GM12878 (cell line): ENCODE results near the gene CCNH. TPM values are rescaled to one million over a fixed set of nuclear protein-coding genes. Genes with fewer than 3 reads are reported as not detected.

Source experiments
- ATAC-seq: fragments of 200-7000 bp; cut with Tn5 transposase; 3 replicates; pipeline ENCODE4 v1.9.1; 2020; ENCODE audit warnings: mild to moderate bottlenecking, moderate library complexity
- BruUV-seq: library from RNA; stranded (reverse); fragments of 400-500 nt; replicated peaks from 2 replicates; lab custom pipeline; 2021; lab: Mats Ljungman, UMichigan
- CTCF ChIA-PET: fragments of 300-600 bp; sonication (Branson Sonifier 250); formaldehyde crosslinking; extraction: SDS; loops from one replicate; lab custom pipeline; 2021; ENCODE audit warnings: inconsistent platforms; lab: Yijun Ruan, JAX
- POLR2A ChIA-PET: fragments of 350-600 bp; formaldehyde crosslinking; extraction: SDS; loops from one replicate; lab custom pipeline; 2021; ENCODE audit warnings: inconsistent platforms; lab: Charles Lee
- RAD21 ChIA-PET: fragments of 300-600 bp; sonication (Branson Sonifier 250); formaldehyde crosslinking; loops from one replicate; lab custom pipeline; 2023; ENCODE audit warnings: antibody characterized with exemption; ENCODE audit not compliant: unreplicated experiment; lab: Charles Lee
- SMC1A ChIA-PET: fragments of 300-600 bp; sonication (Branson Sonifier 250); formaldehyde crosslinking; loops from one replicate; lab custom pipeline; 2023; ENCODE audit not compliant: unreplicated experiment, uncharacterized antibody; lab: Charles Lee
- DNase-seq: peaks from one replicate; pipeline ENCODE4 v3.0.0-alpha.2; 2011; ENCODE audit warnings: low read depth, low spot score
- FAIRE-seq: peaks from 3 replicates; lab custom pipeline; 2011; peaks lifted over from hg19 to GRCh38; lab: Jason Lieb, UNC
- H2AFZ ChIP-seq: 2 replicates; pipeline ENCODE4 v1.6.0; 2011; ENCODE audit warnings: low read depth, low read length, control low read depth; ENCODE audit not compliant: control insufficient read depth
- H3K27ac ChIP-seq: 2 replicates; pipeline ENCODE4 v1.5.1; 2011; ENCODE audit warnings: control low read depth; ENCODE audit not compliant: control insufficient read depth, insufficient read depth
- H3K27me3 ChIP-seq, 2 experiments: replicated peaks in 1 of 2; 2 replicates each; pipeline versions ENCODE4 v1.6.0 to v1.6.1; 2011; ENCODE audit warnings: low read length in 1 of 2; ENCODE audit not compliant: control insufficient read depth in 2 of 2, insufficient read depth in 2 of 2
- H3K36me3 ChIP-seq, 2 experiments: 2 replicates each; pipeline ENCODE4 v1.5.1; 2011; ENCODE audit warnings: low read length in 1 of 2; ENCODE audit not compliant: control insufficient read depth in 2 of 2, insufficient read depth in 2 of 2
- H3K4me1 ChIP-seq: 2 replicates; pipeline ENCODE4 v1.6.1; 2011; ENCODE audit warnings: mild to moderate bottlenecking, low read length, moderate library complexity, mixed read lengths; ENCODE audit not compliant: control insufficient read depth, insufficient read depth
- H3K4me2 ChIP-seq: 2 replicates; pipeline ENCODE4 v1.6.0; 2011; ENCODE audit warnings: control low read depth; ENCODE audit not compliant: control insufficient read depth, insufficient read depth
- H3K4me3 ChIP-seq: fragments of 200-600 bp; sonication (generic); 2 replicates; pipeline ENCODE4 v1.5.1; 2016
- H3K79me2 ChIP-seq: 2 replicates; pipeline ENCODE4 v1.6.0; 2011; ENCODE audit warnings: low read length; ENCODE audit not compliant: control insufficient read depth, insufficient read depth
- H3K9ac ChIP-seq: 2 replicates; pipeline ENCODE4 v1.8.0; 2011; ENCODE audit warnings: low read length, control low read depth, mixed read lengths; ENCODE audit not compliant: control insufficient read depth, insufficient read depth
- H3K9me3 ChIP-seq: replicated peaks from 3 replicates; pipeline ENCODE4 v1.5.1; 2011; ENCODE audit warnings: mild to moderate bottlenecking, low read length; ENCODE audit not compliant: control insufficient read depth, insufficient read depth
- H4K20me1 ChIP-seq: 2 replicates; pipeline ENCODE4 v1.6.0; 2011; ENCODE audit not compliant: control insufficient read depth, insufficient read depth
- CEBPB ChIP-seq, 2 experiments: fragments of 150-350 bp in 1 of 2; IDR thresholded peaks; 2 replicates each; pipeline ENCODE4 v1.6.1; 2012 to 2014; ENCODE audit warnings: low read depth in 2 of 2, low read length in 2 of 2, borderline replicate concordance in 1 of 2, inconsistent platforms in 1 of 2
- EED ChIP-seq: sonication (generic); IDR thresholded peaks from 2 replicates; pipeline ENCODE4 v1.6.1; 2016; ENCODE audit warnings: antibody characterized with exemption, low read depth
- HCFC1 ChIP-seq: fragments of 150-350 bp; IDR thresholded peaks from 2 replicates; pipeline ENCODE4 v1.6.1; 2014; ENCODE audit warnings: low read length
- HDAC6 ChIP-seq: fragments of 200-600 bp; sonication (generic); IDR thresholded peaks from one replicate; pipeline ENCODE4 v1.8.0; 2017; ENCODE audit warnings: antibody characterized with exemption; ENCODE audit not compliant: unreplicated experiment
- KDM1A ChIP-seq: fragments of 200-600 bp; sonication (generic); IDR thresholded peaks from 2 replicates; pipeline ENCODE4 v1.6.1; 2016; ENCODE audit warnings: borderline replicate concordance
- NFIC ChIP-seq: IDR thresholded peaks from 2 replicates; pipeline ENCODE4 v1.6.1; 2012; ENCODE audit warnings: low read depth, mild to moderate bottlenecking, inconsistent platforms, low read length, moderate library complexity
- NFXL1 ChIP-seq: fragments of 450-650 bp; IDR thresholded peaks from 2 replicates; pipeline ENCODE4 v1.6.1; 2017; ENCODE audit warnings: antibody characterized with exemption, mild to moderate bottlenecking, borderline replicate concordance
- NKRF ChIP-seq: fragments of 450-650 bp; conservative IDR thresholded peaks from 2 replicates; pipeline ENCODE4 v1.6.1; 2017; ENCODE audit warnings: mild to moderate bottlenecking, moderate library complexity
- NR2C1 ChIP-seq: fragments of 450-650 bp; IDR thresholded peaks from 2 replicates; pipeline ENCODE4 v1.6.1; 2017; ENCODE audit warnings: antibody characterized with exemption, mild to moderate bottlenecking, moderate library complexity
- SIX5 ChIP-seq: IDR thresholded peaks from 2 replicates; pipeline ENCODE4 v1.6.1; 2011; ENCODE audit warnings: mild to moderate bottlenecking, low read depth, low read length, moderate library complexity; ENCODE audit not compliant: severe bottlenecking
- SREBF1 ChIP-seq: IDR thresholded peaks from 2 replicates; pipeline ENCODE4 v1.6.1; 2012; ENCODE audit warnings: mild to moderate bottlenecking, low read length
- STAT1 ChIP-seq: fragments of 450-650 bp; conservative IDR thresholded peaks from 2 replicates; pipeline ENCODE4 v1.6.1; 2014; ENCODE audit warnings: antibody characterized with exemption, mild to moderate bottlenecking
- ZZZ3 ChIP-seq: IDR thresholded peaks from 2 replicates; pipeline ENCODE4 v1.6.1; 2011; ENCODE audit warnings: low read depth; ENCODE audit not compliant: control insufficient read depth, insufficient read length
- WGBS: methylation state at CpG from one replicate; pipeline ENCODE4 v1.1.6; 2016; ENCODE audit warnings: low lambda C conversion rate; ENCODE audit not compliant: insufficient replicate concordance, insufficient coverage; ENCODE audit errors: missing lambda C conversion rate; 5-methylcytosine and 5-hydroxymethylcytosine counted together
- in situ Hi-C: fragments of 300-500 bp; cut with MboI; formaldehyde crosslinking; loops from 9 replicates; pipeline ENCODE4 v1.14.3; 2018; ENCODE audit warnings: mixed read lengths
- intact Hi-C: fragments of 100-400 bp; cut with micrococcal nuclease; formaldehyde crosslinking; loops from one replicate; pipeline ENCODE4 v1.14.2; 2022; ENCODE audit not compliant: unreplicated experiment
- polyA plus RNA-seq, 11 experiments: library from polyadenylated mRNA; depleted of rRNA in 4 of 11; unstranded in 6 of 11; stranded (reverse) in 5 of 11; fragments of >200 nt; fragmentation: Nextera tagmentation in 4 of 11; fragmentation: Illumina TruSeq in 1 of 11; extraction: Ambion mirVana in 4 of 11; extraction: Trizol in 1 of 11; gene quantifications; 1 replicate in 1 of 11; 2 replicates in 10 of 11; pipeline versions ENCODE4 v1.2.1 to v1.2.3, GENCODE V29; 2011 to 2016; ENCODE audit warnings: inconsistent platforms in 2 of 11, missing spikeins in 2 of 11, low read depth in 1 of 11
- total RNA-seq, 4 experiments: library from RNA; depleted of rRNA in 3 of 4; stranded (reverse); fragments of >200 nt in 3 of 4; fragmentation: Illumina TruSeq in 1 of 4; extraction: Trizol in 1 of 4; gene quantifications; 2 replicates each; pipeline versions ENCODE4 v1.2.1 to v1.2.3, GENCODE V29; 2013 to 2021
- TF ChIP-seq, protein P1 (sequence below): fragments of 450-650 bp; IDR thresholded peaks from 2 replicates; pipeline ENCODE4 v1.6.1; 2017; ENCODE audit warnings: mild to moderate bottlenecking

CCNH gene
- total and polyA plus RNA-seq, 10 of the 15 experiments (the other 5 are each of a cell fraction or from before 2014, with no cell fraction given), result 43.9 to 116 (median 81.4) TPM

GRCh38 chr5:87361536-87362213 is 51.1 kb downstream of the CCNH start:
- ATAC-seq (no peak), DNase-seq (no peak), FAIRE-seq (no peak)
- ChIA-PET CTCF (no interaction called here), RAD21 (no interaction called here), POLR2A (no interaction called here), SMC1A (no interaction called here)
- WGBS, result 100% methylated on average over 1 of the region's 1 CpG
- Histone ChIP-seq H3K9ac (no peak overlapping the region), H3K27me3 (no peaks in the 10 kb centered on the region), H3K4me1 (no peaks in the 10 kb centered on the region), H4K20me1 (no peaks in the 10 kb centered on the region), H3K27ac (no peak overlapping the region), H3K79me2 (no peaks in the 10 kb centered on the region), H2AFZ (no peak overlapping the region), H3K9me3 (no peaks in the 10 kb centered on the region), H3K36me3 (peaks cover 1 to 19% of the 10 kb centered on the region in 2 experiments), H3K4me2 (no peak overlapping the region), H3K4me3 (no peak overlapping the region)
- in situ Hi-C loops (no loop called here), intact Hi-C loops (no loop called here)
- TF ChIP-seq HDAC6 (no peak), NFXL1 (no peak), HCFC1 (no peak)
- BruUV-seq, result no TSS peak

GRCh38 chr5:87361031-87361445 is 51.7 kb downstream of the CCNH start:
- SMC1A ChIA-PET, result no interaction called here
- RAD21 ChIA-PET, result no interaction called here
- in situ Hi-C loops, result no loop called here
- no peaks in the 10 kb centered on the region for H4K20me1 ChIP-seq
- TF ChIP-seq NR2C1 (no peak), NKRF (no peak), EED (no peak), KDM1A (no peak), NFIC (no peak), SIX5 (no peak), SREBF1 (no peak), CEBPB (IDR thresholded peaks at IDR 0.05; ENCODE audit: borderline replicate concordance in 1 of 2, low read depth in 2 of 2, low read length in 2 of 2) (no peak), ZZZ3 (no peak), STAT1 (no peak)
- TF ChIP-seq, protein P1, sequence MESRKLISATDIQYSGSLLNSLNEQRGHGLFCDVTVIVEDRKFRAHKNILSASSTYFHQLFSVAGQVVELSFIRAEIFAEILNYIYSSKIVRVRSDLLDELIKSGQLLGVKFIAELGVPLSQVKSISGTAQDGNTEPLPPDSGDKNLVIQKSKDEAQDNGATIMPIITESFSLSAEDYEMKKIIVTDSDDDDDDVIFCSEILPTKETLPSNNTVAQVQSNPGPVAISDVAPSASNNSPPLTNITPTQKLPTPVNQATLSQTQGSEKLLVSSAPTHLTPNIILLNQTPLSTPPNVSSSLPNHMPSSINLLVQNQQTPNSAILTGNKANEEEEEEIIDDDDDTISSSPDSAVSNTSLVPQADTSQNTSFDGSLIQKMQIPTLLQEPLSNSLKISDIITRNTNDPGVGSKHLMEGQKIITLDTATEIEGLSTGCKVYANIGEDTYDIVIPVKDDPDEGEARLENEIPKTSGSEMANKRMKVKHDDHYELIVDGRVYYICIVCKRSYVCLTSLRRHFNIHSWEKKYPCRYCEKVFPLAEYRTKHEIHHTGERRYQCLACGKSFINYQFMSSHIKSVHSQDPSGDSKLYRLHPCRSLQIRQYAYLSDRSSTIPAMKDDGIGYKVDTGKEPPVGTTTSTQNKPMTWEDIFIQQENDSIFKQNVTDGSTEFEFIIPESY, result no peak
- FAIRE-seq (no peak), ATAC-seq (no peak), DNase-seq (no peak)
- intact Hi-C loops, result no loop called here
- no peaks in the 10 kb centered on the region for H3K9me3 ChIP-seq
- no peaks in the 10 kb centered on the region for H3K4me1 ChIP-seq
- H3K4me3 ChIP-seq, result no peak overlapping the region
- peaks cover 1 to 22% of the 10 kb centered on the region in 2 experiments for H3K36me3 ChIP-seq
- no peak overlapping the region for H3K4me2 ChIP-seq
- CTCF ChIA-PET, result no interaction called here
- H3K27me3 ChIP-seq, result no peaks in the 10 kb centered on the region
- H2AFZ ChIP-seq, result no peak overlapping the region
- BruUV-seq, result no TSS peak
- no peaks in the 10 kb centered on the region for H3K79me2 ChIP-seq
- no peak overlapping the region for H3K9ac ChIP-seq
- no peak overlapping the region for H3K27ac ChIP-seq
- POLR2A ChIA-PET, result no interaction called here
- WGBS, result 98% methylated on average over 2 of the region's 2 CpGs
